Suprapubic skin (tissue), 4 donors: ENCODE data around the gene MRFAP1L1. TPM values are rescaled to one million over a fixed set of nuclear protein-coding genes. Genes with fewer than 3 reads are reported as not detected.

Source experiments
- DNase-seq, 2 donors: peaks; one replicate each; pipeline ENCODE4 v3.0.0-alpha.2; 2019; ENCODE audit warnings: low spot score in 2 of 2
- H3K27ac ChIP-seq: fragments of 200-600 bp; sonication (generic); one replicate; pipeline ENCODE4 v1.5.1; 2019
- H3K27me3 ChIP-seq: fragments of 200-600 bp; sonication (generic); one replicate; pipeline ENCODE4 v1.5.1; 2019
- H3K36me3 ChIP-seq: fragments of 200-600 bp; sonication (generic); one replicate; pipeline ENCODE4 v1.5.1; 2019
- H3K4me1 ChIP-seq: fragments of 200-600 bp; sonication (generic); one replicate; pipeline ENCODE4 v1.5.1; 2019
- H3K4me3 ChIP-seq: fragments of 200-600 bp; sonication (generic); one replicate; pipeline ENCODE4 v1.5.1; 2019; ENCODE audit warnings: mild to moderate bottlenecking
- H3K9me3 ChIP-seq: fragments of 200-600 bp; sonication (generic); one replicate; pipeline ENCODE4 v1.5.1; 2019
- EP300 ChIP-seq: sonication (generic); formaldehyde crosslinking; IDR thresholded peaks from one replicate; pipeline ENCODE4 v1.6.1; 2017; ENCODE audit warnings: antibody characterized with exemption
- POLR2A ChIP-seq, 2 donors: fragments of 450-650 bp; IDR thresholded peaks; one replicate each; pipeline ENCODE4 v1.6.1; 2017; ENCODE audit warnings: antibody characterized with exemption in 2 of 2, mild to moderate bottlenecking in 2 of 2, moderate library complexity in 2 of 2
- POLR2AphosphoS5 ChIP-seq, 3 donors: sonication (generic); formaldehyde crosslinking; IDR thresholded peaks; one replicate each; pipeline ENCODE4 v1.6.1; 2017; ENCODE audit warnings: antibody characterized with exemption in 3 of 3
- WGBS: methylation state at CpG from one replicate; pipeline ENCODE4 v1.1.5; 2018; 5-methylcytosine and 5-hydroxymethylcytosine counted together
- total RNA-seq, 4 donors: library from RNA; depleted of rRNA; stranded (reverse); fragments of >200 nt; gene quantifications; one replicate each; pipeline ENCODE4 v1.1.0, GENCODE V29; 2016
- TF ChIP-seq, protein P1 (sequence below), 2 donors: fragments of 200-600 bp in 1 of 2; fragments of 450-650 bp in 1 of 2; sonication (generic) in 1 of 2; IDR thresholded peaks; one replicate each; pipeline ENCODE4 v1.5.1; 2016 to 2019; ENCODE audit warnings: antibody characterized with exemption in 2 of 2, mild to moderate bottlenecking in 1 of 2, moderate library complexity in 1 of 2

The MRFAP1L1 gene
- total RNA-seq, 4 donors from 2014 or later: 40.6 to 63.4 (median 53.4) TPM

DNA sequence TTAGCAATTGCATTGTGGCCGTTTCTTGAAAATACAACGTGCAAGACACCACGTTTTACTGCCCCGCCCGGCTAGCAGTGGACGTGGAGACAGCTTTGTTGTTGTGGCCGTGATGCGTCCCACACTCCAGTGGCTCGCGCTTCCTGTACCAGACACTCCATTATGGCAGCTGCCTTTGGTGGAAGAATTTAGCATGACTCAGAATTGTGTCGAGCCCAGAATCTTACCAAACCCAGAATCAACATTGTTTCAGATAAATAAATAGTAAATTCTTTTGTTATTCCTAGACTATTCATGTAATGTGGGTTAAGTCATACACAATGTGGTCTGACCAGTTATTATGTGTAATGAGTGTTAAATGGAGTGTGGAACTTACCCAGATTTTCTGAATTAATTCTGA is 41.3 kb downstream of the MRFAP1L1 start:
- no peak overlapping the region for H3K27ac ChIP-seq
- H3K36me3 ChIP-seq: no peaks in the 10 kb centered on the region
- 79% methylated on average over 11 of the region's 11 CpGs for WGBS
- no peak for DNase-seq
- TF ChIP-seq POLR2A (IDR thresholded peaks at IDR 0.05): no peak
- TF ChIP-seq, protein P1, sequence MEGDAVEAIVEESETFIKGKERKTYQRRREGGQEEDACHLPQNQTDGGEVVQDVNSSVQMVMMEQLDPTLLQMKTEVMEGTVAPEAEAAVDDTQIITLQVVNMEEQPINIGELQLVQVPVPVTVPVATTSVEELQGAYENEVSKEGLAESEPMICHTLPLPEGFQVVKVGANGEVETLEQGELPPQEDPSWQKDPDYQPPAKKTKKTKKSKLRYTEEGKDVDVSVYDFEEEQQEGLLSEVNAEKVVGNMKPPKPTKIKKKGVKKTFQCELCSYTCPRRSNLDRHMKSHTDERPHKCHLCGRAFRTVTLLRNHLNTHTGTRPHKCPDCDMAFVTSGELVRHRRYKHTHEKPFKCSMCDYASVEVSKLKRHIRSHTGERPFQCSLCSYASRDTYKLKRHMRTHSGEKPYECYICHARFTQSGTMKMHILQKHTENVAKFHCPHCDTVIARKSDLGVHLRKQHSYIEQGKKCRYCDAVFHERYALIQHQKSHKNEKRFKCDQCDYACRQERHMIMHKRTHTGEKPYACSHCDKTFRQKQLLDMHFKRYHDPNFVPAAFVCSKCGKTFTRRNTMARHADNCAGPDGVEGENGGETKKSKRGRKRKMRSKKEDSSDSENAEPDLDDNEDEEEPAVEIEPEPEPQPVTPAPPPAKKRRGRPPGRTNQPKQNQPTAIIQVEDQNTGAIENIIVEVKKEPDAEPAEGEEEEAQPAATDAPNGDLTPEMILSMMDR (IDR thresholded peaks at IDR 0.05): no peak
- no peak for TF ChIP-seq EP300
- TF ChIP-seq POLR2AphosphoS5 (IDR thresholded peaks at IDR 0.05): no peak
- no peak overlapping the region for H3K4me3 ChIP-seq
- peaks cover 24% of the 10 kb centered on the region for H3K4me1 ChIP-seq
- H3K9me3 ChIP-seq: no peaks in the 10 kb centered on the region
- peaks cover 5% of the 10 kb centered on the region for H3K27me3 ChIP-seq

DNA sequence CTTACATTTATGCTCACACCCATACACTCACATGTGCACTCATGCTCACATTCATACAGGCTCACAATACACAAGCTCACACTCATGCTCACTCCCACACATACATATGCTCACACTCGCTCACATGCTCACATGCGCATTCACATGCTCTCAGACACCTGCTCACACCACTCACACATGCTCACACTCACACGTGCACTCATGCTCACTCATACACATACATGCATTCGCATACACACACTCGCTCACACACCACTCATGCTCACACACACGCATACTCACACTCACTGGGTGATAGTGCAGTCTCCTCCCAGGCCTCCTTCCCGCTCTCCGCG is 44.4 kb downstream of the MRFAP1L1 start:
- no peaks in the 10 kb centered on the region for H3K9me3 ChIP-seq
- TF ChIP-seq, protein P1 (IDR thresholded peaks at IDR 0.05): no peak
- no peak for TF ChIP-seq EP300
- TF ChIP-seq POLR2A (IDR thresholded peaks at IDR 0.05): no peak
- TF ChIP-seq POLR2AphosphoS5 (IDR thresholded peaks at IDR 0.05): no peak
- H3K27ac ChIP-seq: no peak overlapping the region
- H3K36me3 ChIP-seq: no peaks in the 10 kb centered on the region
- DNase-seq: peak in 1 of 2 donors; percentile 17
- peaks cover 5% of the 10 kb centered on the region for H3K27me3 ChIP-seq
- H3K4me3 ChIP-seq: no peak overlapping the region
- 97% methylated on average over 9 of the region's 9 CpGs for WGBS
- peaks cover 12% of the 10 kb centered on the region for H3K4me1 ChIP-seq

DNA sequence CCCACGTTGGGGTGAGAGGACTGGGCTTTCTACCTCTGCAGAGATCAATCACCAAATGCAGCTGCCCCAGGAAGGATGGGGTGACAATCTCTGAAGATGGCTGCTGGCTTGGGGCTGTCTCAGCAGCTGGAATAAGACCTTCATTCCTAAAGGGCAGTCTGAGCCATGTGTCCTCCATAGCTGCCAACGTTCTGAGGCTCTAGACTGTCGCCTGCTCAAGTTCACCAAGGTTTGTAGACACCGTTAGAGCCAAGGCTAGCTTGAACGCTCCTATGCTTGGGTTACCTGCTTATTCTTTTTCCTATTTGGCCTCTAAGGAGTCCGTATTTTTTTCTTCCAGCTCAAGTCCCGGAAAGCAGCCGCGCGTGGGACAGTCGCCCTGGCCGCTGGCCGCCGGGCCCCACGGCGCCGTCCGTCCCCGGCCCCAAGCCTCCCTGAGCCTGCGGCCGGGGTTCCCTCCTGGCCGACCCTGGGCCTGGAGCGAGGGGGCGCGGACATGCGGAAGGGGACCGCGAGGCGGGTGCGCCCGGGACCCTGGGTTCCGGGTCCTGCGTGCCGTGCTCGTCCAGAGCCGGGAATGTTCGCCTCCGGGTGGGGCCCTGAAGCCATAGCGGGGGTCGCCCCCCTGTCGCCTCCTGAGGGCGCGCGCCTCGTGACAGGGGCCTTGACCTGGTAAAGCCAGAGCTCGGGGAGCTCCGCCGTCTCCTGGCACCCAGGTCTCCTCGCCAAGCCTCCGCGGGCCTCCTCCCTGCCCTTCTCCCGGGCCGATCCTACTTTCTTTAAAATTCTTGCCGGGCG is 45.9 kb downstream of the MRFAP1L1 start:
- peak in 1 of 2 donors; percentile 62 for DNase-seq
- Histone ChIP-seq H3K4me3 (peak overlapping the region; percentile 39), H3K27me3 (peaks cover 5% of the 10 kb centered on the region), H3K9me3 (no peaks in the 10 kb centered on the region), H3K27ac (no peak overlapping the region), H3K4me1 (peaks cover 23% of the 10 kb centered on the region), H3K36me3 (no peaks in the 10 kb centered on the region)
- TF ChIP-seq POLR2A (IDR thresholded peaks at IDR 0.05) (no peak), EP300 (no peak), POLR2AphosphoS5 (IDR thresholded peaks at IDR 0.05) (no peak)
- TF ChIP-seq, protein P1 (IDR thresholded peaks at IDR 0.05): no peak
- WGBS: 31% methylated on average over 30 of the region's 55 CpGs

DNA sequence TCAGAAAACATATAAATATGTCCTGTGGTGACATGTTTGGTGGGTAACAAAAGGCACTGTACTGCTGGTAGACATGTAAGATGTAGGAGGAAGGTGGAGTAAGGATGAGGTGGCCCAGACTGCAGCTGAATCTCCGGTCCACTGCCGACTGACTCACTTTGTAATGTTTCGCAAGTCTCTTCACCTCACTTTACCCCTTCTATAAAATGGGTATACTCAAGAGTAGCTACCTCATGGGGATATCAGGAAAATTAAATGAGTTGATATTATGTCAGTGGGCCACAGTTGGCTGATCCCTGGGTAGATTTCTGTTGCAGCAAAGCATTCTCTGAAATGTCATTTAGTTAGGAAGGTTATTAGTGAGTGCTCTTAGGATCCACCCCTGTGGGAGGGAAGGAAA is 47.1 kb downstream of the MRFAP1L1 start:
- WGBS: 84% methylated on average over 3 of the region's 3 CpGs
- TF ChIP-seq POLR2AphosphoS5 (IDR thresholded peaks at IDR 0.05): no peak
- TF ChIP-seq POLR2A (IDR thresholded peaks at IDR 0.05): no peak
- TF ChIP-seq, protein P1 (IDR thresholded peaks at IDR 0.05): no peak
- no peak for TF ChIP-seq EP300

DNA sequence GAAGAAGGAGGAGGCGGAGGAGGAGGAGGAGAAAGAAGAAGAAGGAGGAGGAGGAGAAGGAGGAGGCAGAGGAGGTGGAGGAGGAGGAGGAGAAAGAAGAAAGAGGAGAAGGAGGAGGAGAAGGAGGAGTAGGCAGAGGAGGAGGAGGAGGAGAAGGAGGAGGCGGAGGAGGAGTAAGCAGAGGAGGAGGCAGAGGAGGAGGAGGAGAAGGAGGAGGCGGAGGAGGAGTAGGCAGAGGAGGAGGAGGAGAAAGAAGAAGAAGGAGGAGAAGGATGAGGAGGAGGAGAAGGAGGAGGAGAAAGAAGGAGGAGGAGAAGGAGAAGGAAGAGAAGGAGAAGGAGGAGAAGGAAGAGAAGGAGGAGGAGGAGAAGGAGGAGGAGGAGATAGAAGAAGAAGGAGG is 49.2 kb downstream of the MRFAP1L1 start:
- DNase-seq: no peak
- H3K27ac ChIP-seq: no peak overlapping the region

More for the DNA sequence above, 47.1 kb downstream of the MRFAP1L1 start:
- Histone ChIP-seq H3K27me3 (peaks cover 5% of the 10 kb centered on the region), H3K36me3 (no peaks in the 10 kb centered on the region), H3K27ac (no peak overlapping the region), H3K4me1 (peaks cover 32% of the 10 kb centered on the region), H3K9me3 (no peaks in the 10 kb centered on the region), H3K4me3 (no peak overlapping the region)
- no peak for DNase-seq

More for the DNA sequence above, 49.2 kb downstream of the MRFAP1L1 start:
- H3K4me1 ChIP-seq: peaks cover 32% of the 10 kb centered on the region
- no peaks in the 10 kb centered on the region for H3K36me3 ChIP-seq
- H3K4me3 ChIP-seq: no peak overlapping the region
- H3K9me3 ChIP-seq: no peaks in the 10 kb centered on the region
- TF ChIP-seq POLR2AphosphoS5 (IDR thresholded peaks at IDR 0.05) (no peak), POLR2A (IDR thresholded peaks at IDR 0.05) (no peak), EP300 (no peak)
- TF ChIP-seq, protein P1 (IDR thresholded peaks at IDR 0.05): no peak
- peaks cover 5% of the 10 kb centered on the region for H3K27me3 ChIP-seq
- 86% methylated on average over 3 of the region's 3 CpGs for WGBS
